ENCODE results near the gene YES1.

DNA sequence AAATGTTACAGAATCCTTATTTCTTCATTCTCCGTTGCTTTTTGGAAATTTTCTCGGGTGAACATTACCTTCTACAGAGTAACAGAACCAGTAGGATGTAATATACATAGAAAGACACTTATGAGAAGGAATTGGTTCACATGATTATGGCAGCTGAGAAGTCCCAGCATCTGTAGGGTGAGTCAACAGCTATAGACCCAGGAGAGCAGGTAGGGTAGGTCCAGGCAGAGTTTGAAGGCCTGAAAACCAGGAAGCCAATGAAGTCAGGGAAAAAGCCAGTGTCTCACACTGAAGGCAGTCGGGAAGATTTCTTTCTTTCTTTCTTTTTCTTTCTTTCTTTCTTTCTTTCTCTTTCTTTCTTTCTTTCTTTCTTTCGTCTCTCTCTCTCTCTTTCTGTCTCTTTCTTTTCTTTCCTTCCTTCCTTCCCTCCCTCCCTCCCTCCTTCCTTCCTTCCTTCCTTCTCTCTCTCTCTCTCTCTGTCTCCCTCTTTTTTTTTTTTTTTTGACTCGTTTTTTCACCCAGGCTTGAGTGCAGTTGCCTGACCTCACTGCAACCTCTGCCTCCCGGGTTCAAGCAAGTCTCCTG is 15.1 kb upstream of the YES1 start:
- TF ChIP-seq, protein P1, sequence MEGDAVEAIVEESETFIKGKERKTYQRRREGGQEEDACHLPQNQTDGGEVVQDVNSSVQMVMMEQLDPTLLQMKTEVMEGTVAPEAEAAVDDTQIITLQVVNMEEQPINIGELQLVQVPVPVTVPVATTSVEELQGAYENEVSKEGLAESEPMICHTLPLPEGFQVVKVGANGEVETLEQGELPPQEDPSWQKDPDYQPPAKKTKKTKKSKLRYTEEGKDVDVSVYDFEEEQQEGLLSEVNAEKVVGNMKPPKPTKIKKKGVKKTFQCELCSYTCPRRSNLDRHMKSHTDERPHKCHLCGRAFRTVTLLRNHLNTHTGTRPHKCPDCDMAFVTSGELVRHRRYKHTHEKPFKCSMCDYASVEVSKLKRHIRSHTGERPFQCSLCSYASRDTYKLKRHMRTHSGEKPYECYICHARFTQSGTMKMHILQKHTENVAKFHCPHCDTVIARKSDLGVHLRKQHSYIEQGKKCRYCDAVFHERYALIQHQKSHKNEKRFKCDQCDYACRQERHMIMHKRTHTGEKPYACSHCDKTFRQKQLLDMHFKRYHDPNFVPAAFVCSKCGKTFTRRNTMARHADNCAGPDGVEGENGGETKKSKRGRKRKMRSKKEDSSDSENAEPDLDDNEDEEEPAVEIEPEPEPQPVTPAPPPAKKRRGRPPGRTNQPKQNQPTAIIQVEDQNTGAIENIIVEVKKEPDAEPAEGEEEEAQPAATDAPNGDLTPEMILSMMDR (conservative IDR thresholded peaks at IDR 0.05), result no peak
- TF ChIP-seq ZFX (IDR thresholded peaks at IDR 0.05), result no peak
